Hepatocyte (in vitro differentiated cells): ENCODE data around the gene CCDC182.

Experiments used
- EZH2 ChIP-seq: fragments of 200-600 bp; sonication (generic); IDR thresholded peaks from 2 replicates; pipeline ENCODE4 v1.6.1; 2016; ENCODE audit warnings: antibody characterized with exemption, mild to moderate bottlenecking, borderline replicate concordance
- TF ChIP-seq, protein P1 (sequence below): fragments of 200-600 bp; sonication (generic); IDR thresholded peaks from 2 replicates; pipeline ENCODE4 v1.5.1; 2016; ENCODE audit warnings: antibody characterized with exemption, mild to moderate bottlenecking; ENCODE audit not compliant: poor library complexity

DNA sequence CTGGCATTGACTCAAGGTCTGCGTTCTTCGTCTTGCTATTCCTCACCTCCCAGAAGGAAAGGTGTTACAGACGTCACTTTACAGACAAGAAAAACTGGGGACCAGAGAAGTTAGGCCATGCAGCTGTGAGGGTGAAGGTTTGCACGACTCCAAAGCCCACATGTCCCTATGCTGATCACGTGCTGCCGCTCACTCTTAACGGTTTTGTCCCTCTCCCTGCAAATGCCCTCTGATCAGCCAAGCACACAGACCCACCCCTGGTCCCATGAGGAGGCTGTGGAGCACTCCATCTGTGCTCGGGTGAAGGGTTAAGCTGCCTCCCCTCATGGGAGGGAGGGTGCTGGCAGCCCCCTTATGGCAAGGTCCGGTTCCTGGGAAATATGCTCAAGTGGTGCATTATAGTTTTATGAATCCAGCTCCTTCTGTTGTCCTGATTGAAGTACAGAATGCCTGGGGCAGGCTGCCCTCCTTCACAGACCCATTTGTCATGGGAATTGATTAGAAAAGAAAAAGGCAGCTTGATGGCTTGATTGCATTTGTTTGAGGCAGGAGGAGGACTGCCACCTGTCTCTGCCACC is 18.8 kb downstream of the CCDC182 start:
- TF ChIP-seq, protein P1, sequence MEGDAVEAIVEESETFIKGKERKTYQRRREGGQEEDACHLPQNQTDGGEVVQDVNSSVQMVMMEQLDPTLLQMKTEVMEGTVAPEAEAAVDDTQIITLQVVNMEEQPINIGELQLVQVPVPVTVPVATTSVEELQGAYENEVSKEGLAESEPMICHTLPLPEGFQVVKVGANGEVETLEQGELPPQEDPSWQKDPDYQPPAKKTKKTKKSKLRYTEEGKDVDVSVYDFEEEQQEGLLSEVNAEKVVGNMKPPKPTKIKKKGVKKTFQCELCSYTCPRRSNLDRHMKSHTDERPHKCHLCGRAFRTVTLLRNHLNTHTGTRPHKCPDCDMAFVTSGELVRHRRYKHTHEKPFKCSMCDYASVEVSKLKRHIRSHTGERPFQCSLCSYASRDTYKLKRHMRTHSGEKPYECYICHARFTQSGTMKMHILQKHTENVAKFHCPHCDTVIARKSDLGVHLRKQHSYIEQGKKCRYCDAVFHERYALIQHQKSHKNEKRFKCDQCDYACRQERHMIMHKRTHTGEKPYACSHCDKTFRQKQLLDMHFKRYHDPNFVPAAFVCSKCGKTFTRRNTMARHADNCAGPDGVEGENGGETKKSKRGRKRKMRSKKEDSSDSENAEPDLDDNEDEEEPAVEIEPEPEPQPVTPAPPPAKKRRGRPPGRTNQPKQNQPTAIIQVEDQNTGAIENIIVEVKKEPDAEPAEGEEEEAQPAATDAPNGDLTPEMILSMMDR, result no peak
- TF ChIP-seq EZH2, result no peak
